Cerebellar cortex (tissue), 1 donor: Measurements from ENCODE around the gene FAM222B.
"Not testable (repeated sequence)": the region's sequence is repeated elsewhere in the genome, so short reads cannot be mapped to it uniquely, and the experiment has no call there.

Source experiments
- DNase-seq: peaks from one replicate; pipeline ENCODE4 v3.0.0-alpha.2; 2015; ENCODE audit warnings: low spot score

The FAM222B gene

GRCh38 chr17:28871056-28871579, 28.5 kb upstream of the FAM222B start:
- DNase-seq = no peak

GRCh38 chr17:28867276-28867675, 24.7 kb upstream of the FAM222B start:
- no peak for DNase-seq

GRCh38 chr17:28865946-28866752, 23.6 kb upstream of the FAM222B start:
- no peak for DNase-seq

- no peak for DNase-seq
Measured at GRCh38 chr17:28864991-28865849, 22.6 kb upstream of the FAM222B start.

GRCh38 chr17:28863953-28864352, 21.4 kb upstream of the FAM222B start:
- no peak for DNase-seq

- no peak for DNase-seq
Measured at GRCh38 chr17:28862561-28862960, 20.0 kb upstream of the FAM222B start.

GRCh38 chr17:28861393-28862203, 19.0 kb upstream of the FAM222B start:
- DNase-seq = no peak

- DNase-seq = no peak
Measured at GRCh38 chr17:28860363-28860808, 17.8 kb upstream of the FAM222B start.

- no peak for DNase-seq
Measured at GRCh38 chr17:28858801-28859355, 16.3 kb upstream of the FAM222B start.

GRCh38 chr17:28857905-28858800, 15.6 kb upstream of the FAM222B start:
- DNase-seq = no peak

- DNase-seq = no peak
Measured at GRCh38 chr17:28856028-28856574, 13.5 kb upstream of the FAM222B start.

GRCh38 chr17:28855336-28855679, 12.7 kb upstream of the FAM222B start:
- no peak for DNase-seq

GRCh38 chr17:28854457-28855335, 12.1 kb upstream of the FAM222B start, which contains the start of gene ERAL1:
ERAL1 (plus strand) TSS chr17:28855016; CDS start chr17:28855035, 19 bp downstream.
- DNase-seq = peak; percentile 96

GRCh38 chr17:28853295-28853694, 10.7 kb upstream of the FAM222B start:
- DNase-seq = no peak

GRCh38 chr17:28849281-28849680, 6.7 kb upstream of the FAM222B start:
- DNase-seq = no peak

GRCh38 chr17:28848667-28849066, 6.1 kb upstream of the FAM222B start:
- DNase-seq = not testable (repeated sequence)

GRCh38 chr17:28846699-28847098, 4.1 kb upstream of the FAM222B start:
- not testable (repeated sequence) for DNase-seq

- no peak for DNase-seq
Measured at GRCh38 chr17:28846231-28846630, 3.6 kb upstream of the FAM222B start.

- no peak for DNase-seq
Measured at GRCh38 chr17:28843816-28844148, 1.2 kb upstream of the FAM222B start.
